NCI-H748 (cell line): ENCODE measurements around the gene SENP2.
"Not testable (repeated sequence)": the region's sequence is repeated elsewhere in the genome, so short reads cannot be mapped to it uniquely, and the experiment has no call there.

Experiments
- DNase-seq: peaks from one replicate; lab custom pipeline; 2025; ENCODE audit not compliant: unreplicated experiment; lab: John Stamatoyannopoulos, UW

SENP2 gene

DNA sequence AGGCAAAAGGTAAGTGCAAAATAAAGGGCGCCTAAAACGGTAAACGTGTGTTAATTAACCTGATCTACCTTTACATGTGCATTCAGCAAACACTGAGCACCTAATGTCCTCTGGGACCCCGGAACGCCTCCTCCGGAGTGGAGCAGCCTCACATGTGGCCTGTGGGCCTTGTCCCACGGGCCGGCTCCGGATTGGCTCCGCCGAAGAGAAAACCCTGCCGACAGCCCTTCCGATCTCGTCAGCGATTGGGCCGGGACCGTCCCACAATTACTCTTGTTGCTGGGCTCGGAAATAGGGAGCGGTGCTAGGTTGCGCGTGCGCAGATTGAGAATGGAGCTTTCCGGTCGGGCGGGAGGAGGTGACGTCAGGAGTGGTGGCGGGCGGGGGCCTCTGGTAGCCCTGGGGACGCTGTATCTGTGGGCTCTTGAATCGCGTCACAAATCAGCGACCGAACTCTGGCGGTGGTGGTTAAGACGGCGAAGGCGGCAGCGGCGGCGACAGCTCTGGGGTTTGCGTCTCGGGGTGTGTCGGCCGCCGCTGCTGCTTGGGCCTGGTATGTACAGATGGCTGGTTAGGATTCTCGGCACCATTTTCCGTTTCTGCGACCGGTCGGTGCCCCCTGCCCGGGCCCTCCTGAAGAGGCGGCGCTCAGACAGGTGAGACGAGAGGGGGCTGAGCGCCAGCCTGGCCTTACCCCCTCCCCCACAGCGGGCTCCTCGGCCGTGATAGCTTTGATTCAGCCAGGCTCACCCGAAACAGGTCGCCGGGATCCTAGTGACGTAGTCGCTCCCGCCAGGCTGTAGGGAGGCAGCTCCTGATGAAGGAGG, at the start of gene SENP2:
SENP2 (plus strand) TSS at position 437 of the 827 bp plus-strand sequence; CDS start at position 556, 119 bp downstream.
- DNase-seq: peak; percentile 96

DNA sequence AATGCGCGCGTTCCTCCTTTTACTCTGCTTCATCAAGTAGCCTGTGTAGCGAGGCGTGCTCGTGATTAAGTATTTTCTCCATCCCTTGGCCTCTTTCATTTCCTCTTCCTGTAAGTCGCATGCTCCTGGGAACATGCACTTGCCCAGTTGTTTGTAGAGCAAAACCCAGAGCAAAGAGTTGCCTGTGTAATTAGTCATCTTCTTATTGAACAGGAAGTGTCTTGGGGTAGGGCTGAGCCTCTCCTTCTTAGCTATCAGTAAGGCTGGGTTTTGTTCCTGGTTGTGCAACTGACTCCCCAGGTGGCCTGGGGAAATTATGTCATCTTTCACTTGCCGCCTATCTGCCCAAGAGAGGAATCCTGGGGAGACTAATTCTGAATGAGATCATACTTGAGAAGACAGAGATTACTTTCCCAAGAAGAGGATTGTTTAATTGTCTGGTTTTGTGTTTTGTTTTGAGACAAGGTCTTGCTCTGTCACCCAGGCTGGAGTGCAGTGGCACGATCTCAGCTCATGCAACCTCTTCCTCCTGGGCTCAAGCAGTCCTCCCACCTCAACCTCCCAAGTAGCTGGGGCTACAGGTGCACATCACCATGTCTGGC, 48.6 kb upstream of the SENP2 start:
- DNase-seq: no peak

DNA sequence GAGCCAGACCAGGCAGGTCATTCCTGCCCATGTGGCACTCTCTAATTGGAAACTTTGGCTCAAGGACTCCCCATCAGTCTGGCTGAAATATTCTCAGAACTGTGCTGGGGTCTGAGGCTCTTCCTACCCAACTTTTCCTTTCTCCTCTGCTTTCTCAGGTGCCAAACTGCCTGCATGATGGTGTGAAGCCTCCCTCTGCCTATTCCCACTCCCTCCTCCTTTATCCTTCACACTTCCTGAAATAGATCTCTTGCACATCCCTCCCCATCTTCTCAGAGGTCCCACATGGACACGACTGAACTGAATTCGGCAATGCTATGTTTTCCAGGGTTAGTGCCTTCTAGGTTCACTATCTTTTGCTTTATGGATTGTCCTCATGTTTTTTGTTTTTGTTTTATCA, 46.2 kb upstream of the SENP2 start:
- DNase-seq: no peak

DNA sequence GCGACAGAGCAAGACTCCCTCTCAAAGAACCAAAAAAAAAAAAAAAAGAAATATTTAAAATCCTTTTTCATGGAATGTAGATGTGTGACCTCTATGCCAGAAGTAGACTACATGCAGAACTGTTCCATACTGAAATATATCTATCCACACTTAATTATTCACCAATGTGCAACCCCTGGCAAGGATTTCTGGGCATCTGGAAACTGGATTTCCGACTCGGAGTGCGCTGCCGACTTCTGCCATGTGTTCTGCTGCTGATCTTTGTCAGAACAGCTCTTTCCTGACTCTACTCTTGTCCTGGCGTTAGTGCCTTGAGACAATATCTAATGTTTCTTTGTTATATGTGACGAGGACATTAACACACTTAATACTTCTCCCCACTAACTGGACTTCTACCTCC, 45.4 kb upstream of the SENP2 start:
- DNase-seq: no peak

DNA sequence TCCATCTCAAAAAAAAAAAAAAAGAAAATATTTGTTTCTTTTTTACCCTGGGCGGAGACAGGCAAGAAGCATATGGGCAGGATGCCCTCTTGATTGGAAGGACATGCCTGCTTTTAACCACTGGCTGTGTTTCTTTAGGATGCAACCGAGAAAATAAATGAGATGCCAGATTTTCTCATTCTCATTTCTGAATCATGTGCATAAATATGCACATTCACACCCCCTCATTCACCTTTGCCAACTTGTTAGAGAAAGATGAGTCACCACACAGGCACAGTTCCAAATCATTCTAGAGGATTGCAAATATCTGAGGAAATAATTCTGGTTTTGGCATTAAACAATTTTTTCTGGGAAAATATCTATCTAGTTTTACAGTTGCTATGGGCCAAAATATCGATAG, 37.0 kb upstream of the SENP2 start:
- DNase-seq: no peak

DNA sequence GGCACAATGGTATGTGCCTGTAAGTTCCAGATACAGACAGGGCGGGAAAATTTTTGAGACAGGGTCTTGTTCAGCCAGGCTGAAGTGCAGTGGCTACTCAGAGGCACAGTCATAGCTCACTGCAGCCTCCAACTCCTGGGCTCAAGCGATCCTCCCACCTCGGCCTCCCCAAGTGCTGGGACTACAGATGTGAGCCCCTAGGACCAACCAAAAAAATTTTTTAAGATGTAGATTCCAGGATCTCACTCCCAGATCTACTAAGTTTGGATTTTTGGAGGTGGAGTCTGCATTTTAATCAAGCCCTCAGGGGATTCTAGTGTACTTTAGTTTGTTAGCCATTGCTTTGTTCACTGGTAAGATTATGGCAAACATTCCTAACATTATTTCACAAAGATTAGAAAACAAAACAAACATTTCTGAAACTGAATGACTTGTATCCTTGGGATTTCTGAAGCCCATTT, 36.4 kb upstream of the SENP2 start:
- no peak for DNase-seq

DNA sequence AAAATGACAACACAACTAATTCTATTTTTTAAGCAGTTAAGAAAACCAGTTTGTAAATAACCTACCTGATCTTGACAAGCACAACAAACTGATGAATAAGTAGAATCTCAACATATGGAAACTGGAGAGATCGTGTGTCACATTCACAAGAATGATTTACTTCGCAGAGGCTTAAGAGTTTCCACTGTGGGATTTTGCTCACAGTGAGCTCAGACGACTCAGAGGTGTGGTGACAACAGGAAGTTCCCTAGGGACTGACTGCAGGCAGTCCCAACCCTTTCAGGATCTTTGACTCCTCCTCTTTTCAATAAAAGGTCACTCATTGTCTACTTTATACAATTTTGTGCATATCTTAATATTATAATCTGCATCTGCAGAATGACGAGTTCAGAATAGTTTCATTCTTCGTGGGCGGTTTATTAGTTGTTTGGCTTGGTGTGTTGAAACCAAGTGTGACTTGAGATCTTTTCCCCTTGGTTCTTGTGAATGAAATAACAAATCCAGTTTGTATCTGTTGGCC, 33.7 kb upstream of the SENP2 start, which contains the start of gene LIPH:
LIPH (minus strand) TSS at position 231 of the 520 bp plus-strand sequence; CDS start at position 114, 117 bp downstream.
- peak; percentile 14 for DNase-seq

DNA sequence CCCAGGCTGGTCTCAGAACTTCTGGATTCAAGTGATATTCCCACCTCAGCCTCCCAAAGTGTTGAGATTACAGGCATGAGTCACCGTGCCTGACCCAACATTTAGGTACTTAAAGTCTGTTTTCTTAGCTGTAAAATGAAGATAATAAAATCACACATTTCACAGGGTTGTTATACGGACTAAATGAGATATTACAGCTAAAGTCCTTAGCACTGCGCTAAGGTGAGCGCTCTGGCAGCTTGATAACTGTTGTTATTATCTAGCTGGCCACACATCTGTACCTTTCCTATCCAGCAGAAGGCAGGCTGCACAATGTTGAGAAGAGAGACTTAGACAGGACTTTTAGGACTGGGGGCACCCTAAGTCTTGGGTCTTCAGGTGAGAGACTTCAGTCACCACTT, 31.0 kb upstream of the SENP2 start:
- no peak for DNase-seq

DNA sequence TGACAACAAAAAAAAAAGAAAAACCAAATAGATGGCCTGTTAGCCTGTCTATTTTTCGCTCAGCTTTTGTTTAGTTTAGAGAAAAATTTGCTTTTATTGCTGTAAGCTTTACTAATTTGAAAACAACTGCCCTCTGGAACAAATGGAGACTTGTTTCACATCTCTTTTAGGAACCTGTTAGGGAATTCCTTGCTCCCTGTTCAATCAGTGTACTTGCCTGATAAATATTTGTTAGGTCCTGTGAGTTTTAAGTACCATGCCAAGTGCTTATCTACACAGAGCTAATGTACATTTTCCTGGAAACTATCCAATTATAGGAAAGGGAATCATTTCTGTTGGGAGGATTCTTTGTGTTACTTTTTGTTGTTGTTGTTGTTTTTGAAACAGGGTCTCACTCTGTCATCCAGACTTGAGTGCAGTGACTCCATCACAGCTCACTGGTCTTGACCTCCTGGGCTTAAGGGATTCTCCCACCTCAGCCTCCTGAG, 30.2 kb upstream of the SENP2 start:
- DNase-seq: no peak

DNA sequence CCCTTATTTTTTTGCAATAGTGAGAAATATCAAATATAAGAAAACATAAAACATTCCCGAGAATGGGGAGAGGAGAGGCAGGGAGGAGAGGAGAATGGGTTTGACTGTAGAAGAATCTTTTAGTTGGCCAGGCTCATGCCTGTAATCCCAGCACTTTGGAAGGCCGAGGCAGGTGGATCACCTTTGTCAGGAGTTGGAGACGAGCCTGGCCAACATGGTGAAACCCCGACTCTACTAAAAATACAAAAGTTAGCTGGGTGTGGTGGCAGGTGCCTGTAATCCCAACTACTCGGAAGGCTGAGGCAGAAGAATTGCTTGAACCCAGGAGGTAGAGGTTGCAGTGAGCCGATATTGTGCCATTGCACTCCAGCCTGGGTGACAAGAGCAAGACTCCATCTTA, 29.5 kb upstream of the SENP2 start:
- DNase-seq: not testable (repeated sequence)

DNA sequence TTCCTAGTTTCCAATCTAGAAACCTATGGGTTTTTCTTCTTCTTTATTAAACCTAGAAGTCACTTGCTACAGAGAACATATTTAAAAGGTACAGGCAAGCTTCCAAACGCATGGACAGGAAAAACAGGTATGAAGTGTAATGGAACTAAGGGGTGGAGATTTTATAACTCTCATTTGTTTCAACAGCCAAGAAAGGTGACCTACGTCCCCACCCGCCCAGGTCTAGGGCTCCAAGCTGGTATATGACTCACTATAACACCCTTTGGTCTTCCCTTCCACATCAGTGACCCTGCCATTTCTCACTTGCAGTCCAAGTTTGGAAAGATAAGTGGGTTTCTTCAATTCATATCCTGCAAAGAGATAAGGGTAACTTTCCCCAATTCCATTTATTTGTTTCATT, 27.7 kb upstream of the SENP2 start:
- DNase-seq: no peak

DNA sequence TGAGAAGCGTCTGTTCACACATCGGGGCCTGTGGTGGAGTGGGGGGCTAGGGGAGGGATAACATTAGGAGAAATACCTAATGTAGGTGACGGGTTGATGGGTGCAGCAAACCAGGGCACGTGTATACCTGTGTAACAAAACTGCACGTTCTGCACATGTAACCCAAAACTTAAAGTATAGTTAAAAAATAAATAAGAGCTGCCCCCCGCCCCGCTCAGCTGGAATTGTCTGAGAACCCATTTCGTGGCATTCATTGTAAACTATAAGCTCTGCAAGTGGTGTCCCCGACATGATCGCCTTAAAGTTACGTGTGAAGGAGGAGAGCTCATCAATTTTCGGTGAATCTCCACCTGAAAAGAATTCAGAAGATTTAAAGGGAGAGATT, 26.4 kb upstream of the SENP2 start:
- no peak for DNase-seq

DNA sequence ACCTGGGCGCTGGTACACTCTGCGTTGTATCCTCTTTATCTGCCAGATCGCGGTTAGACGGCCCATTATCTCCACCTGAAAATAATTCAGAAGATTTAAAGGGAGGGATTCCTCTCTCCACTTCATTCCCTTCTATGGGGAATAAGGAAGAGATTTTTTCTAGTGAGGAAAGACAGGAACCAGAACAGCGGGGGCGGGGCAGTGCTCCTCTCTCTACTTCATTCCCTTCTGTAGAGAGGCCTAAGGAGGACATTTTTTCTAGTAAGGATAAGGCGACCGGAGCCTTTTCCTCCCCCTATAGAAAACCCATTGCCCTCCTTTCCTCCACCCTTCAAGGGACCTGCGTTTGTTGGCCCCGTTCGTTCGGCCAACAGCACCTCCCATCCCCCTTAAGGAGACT, 25.4 kb upstream of the SENP2 start:
- DNase-seq: no peak

DNA sequence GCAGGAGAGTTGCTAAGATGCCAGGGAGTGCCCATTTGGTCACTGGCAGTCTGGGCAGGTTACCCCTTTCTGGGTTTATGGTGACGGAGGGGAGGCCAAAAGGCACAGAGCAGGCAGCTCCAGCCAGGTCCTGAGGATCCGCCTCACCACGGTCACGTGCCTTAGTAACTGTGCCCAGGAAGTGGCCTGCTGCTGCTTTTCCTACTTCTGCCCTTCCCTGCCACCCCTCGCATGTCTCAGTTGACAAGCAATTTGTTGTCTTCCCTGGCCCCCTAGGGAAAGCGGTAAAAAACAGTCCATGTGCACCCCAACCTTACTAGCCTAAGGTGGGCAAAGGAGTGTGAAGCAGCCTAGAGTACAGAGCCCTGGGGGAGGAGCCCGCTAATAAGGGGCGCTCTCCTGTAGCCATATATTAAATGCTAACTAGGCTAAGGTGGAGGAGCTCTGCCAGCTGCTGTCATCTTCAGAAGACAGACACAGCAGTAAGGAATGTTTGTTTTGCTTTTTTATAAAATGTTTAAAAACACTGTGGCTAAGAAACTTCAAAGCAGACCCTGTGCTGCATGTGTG, 24.6 kb upstream of the SENP2 start:
- no peak for DNase-seq

DNA sequence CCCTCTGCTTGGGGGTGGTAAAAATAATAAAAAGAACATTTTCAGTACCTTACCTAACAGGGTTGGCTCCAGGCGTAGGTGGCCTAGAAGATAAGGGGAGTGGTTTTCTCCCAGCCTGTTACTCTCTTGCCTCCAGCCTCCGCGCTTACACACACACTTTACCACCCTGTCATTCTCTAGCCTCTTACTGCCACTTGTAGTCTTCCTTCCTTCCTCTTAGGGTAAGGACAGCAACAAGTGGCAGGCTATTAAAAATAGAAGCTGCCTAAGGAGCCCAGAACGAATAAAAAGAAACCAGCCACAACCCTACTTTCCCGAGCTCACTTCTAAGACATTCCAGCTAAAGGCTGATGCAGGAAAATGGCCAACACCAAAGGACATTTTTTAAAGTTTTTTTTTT, 24.1 kb upstream of the SENP2 start:
- DNase-seq: no peak

DNA sequence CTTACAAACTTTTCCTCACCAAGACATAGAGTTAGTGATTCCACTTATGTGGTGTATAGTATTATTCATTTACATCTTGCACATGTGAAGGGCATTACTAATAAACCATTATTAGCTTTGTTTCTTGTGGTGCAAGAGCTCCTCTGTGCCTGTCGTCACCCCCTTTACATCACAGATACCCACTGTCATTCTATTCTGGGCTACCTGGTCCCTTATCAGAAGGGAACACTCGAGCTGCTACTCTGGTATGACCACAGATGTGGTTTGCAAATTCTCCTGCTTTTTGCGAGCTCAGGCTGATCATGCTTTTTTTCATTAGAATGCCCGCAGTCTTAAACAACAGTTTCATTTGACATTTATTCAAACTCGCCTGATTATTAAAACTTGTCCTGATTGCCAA, 13.9 kb upstream of the SENP2 start:
- DNase-seq: no peak

DNA sequence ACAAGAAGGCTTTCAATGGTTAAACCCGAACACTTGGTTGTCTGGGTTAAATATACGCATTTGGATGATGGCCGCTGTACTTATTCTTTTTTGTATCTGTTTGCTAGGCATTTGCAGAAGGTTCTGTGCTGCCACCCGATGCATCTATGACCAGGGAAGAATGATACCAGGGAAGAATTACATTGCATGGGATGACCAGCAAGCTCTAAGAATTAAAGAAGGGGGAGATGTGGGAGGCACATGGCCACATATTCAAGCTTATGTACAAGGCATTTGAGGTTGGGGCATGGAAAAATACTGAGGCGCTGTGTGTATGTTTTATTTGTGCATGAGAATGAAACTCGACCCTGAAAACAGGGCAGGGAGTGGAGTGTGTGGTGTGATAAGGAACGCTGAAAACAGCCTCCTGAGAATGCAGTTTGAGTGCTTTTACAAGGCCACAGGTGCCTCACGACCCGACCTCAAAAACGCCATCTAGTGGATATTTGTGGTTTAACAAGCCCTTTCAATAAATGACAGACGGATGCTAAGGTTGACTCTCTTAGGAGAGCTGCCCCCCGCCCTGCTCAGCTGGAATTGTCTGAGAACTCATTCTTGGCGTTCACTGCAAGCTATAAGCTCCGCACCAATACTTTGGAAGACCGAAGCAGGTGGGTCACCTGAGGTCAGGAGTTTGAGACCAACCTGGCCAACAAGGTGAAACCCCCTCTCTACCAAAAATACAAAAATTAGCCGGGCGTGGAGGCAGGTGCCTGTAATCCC, 10.8 kb upstream of the SENP2 start:
- peak; percentile 58 for DNase-seq

DNA sequence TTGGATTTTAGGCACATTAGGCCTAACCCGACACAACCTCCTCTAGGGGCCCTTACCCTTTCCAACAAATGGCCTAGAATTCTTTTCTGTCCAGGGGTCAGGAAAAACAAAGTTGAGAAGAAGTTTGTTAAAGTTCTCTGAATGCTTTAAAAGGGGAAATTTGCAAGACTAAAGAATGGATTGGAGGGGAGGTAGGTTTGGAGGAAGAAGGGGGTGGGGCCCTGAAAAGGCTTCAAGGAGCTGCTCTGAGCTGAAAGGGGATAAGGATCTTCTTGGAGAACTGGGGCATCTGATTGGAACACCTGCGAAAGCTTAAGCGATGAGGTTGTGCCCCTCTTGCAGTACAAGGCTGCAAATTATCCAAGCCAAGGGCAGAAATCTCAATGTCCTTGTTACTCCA, 3.9 kb upstream of the SENP2 start:
- no peak for DNase-seq

DNA sequence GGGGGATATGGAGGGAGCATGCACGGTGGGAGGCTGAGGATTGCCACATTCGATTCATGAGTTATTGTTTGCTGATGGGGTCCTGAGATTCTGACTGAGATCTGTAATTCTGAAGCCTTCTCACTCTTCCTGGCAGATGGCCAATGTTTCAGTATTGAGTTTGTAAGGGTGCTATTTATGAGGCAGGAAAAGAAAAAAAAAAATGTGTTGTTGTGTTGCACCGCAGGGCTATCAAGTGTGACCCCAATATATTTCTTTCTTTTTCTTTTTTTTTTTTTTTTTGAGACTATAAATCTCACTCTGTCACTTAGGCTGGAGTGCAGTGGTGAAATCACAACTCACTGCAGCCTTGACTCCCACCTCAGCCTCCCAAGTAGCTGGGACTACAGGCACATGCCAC, 3.2 kb upstream of the SENP2 start:
- no peak for DNase-seq

DNA sequence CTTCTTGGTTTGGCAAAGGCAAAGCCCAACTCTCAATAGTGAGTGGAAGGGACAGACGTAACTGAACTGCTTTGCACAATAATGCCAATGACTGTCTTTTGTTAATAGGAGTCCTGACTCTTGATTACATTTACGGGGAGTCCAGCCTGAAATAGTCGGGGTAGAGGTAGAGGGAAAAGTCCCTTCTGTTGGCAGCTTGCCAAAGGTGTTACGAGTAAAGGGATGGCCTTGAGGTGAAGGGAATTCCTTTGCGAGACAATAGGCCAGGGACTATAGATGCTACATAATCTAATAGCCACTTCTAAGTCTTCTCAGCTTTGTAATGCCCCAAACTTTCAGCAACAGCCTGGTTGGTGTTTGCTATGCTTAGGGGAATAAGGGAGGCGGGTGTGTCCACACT, 2.2 kb upstream of the SENP2 start:
- peak; percentile 3 for DNase-seq

DNA sequence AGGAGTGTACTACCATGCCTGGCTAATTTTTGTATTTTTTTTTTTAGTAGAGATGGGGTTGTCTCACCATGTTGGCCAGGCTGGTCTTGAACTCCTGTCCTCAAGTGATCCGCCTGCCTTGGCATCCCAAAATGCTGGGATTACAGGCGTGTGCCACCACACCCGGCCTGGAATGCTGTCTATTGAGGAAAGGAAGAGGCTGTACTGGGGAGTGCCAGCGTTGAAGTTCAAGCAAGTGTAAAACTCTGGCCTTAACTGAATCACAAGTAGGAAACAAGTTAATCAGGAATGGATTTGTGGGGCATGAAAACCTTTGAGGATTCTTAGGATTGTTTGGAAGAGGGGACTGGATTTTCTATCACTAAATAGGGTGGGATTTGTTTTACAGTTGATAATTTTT, 1.4 kb upstream of the SENP2 start:
- no peak for DNase-seq
